ELF-1 (cell line): ENCODE data around the gene RABGAP1L.

Source experiments
- DNase-seq: peaks from one replicate; pipeline ENCODE4 v3.0.0-alpha.2; 2016; ENCODE audit warnings: low read depth, low spot score

RABGAP1L gene

DNA sequence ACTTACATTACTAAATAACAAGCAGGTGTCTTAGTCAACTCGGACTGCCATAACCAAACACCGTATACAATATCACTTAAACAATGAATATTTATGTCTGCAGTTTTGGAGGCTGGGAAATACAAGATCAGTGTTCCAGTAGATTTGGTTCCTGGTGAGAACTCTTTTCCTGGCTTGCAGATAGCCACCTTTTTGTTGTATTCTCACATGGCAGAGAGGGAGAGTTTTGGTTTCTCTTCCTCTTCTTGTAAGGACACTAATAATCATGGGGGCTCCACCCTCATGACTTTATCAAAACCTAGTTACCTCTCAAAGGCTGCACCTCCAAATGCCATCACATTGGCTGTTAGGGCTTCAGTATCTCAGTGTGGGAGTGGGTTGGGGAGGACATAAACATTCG is 757.5 kb downstream of the RABGAP1L start:
- no peak for DNase-seq

DNA sequence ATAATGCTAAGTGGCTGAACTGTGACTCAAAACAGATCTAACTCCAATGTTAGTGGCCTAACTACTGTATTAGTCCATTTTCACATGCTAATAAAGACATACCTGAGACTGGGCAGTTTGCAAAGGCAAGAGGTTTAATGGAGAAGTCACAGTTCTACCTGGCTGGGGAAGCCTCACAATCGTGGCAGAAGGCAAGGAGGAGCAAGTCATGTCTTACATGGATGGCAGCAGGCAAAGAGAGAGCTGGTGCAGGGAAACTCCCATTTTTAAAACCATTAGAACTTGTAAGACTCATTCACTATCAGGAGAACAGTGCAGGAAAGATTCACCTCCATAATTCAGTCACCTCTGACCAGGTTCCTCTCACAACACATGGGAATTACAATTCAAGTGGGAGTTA is 760.8 kb downstream of the RABGAP1L start:
- DNase-seq, result no peak

DNA sequence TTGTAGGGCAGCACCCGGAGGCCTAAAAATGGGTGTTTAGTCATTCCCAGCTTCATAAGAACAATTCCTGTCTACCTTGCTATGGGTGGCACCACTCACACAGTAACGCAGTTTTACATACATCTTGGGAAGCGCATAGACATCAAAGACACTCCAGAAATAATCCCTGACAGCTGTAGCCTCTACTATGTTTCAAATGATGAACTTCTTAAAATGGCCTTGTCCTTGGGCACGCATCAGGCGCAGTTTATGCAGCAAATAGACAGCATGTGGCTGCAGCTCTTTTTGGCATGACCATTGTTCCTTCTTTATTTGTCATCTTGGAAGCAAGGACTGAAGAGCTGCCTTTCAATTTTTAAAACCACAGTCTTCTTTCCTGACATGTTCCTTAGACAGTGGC is 762.8 kb downstream of the RABGAP1L start:
- no peak for DNase-seq

DNA sequence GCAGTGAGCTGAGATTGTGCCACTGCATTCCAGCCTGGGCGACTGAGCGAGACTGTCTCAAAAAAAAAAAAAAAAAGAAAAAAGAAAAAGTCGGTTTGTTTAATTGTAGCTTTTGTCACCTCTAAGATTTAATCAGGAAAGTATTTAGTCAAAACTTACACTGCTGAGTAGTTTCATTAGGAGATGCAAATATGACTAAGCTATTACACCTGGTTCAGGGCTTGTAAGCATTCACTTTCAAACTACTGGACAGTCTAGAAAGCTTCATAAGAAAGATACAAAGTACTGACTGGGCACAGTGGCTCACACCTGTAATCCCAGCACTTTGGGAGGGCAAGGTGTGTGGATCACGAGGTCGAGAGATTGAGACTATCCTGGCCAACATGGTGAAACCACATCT is 764.5 kb downstream of the RABGAP1L start:
- no peak for DNase-seq

DNA sequence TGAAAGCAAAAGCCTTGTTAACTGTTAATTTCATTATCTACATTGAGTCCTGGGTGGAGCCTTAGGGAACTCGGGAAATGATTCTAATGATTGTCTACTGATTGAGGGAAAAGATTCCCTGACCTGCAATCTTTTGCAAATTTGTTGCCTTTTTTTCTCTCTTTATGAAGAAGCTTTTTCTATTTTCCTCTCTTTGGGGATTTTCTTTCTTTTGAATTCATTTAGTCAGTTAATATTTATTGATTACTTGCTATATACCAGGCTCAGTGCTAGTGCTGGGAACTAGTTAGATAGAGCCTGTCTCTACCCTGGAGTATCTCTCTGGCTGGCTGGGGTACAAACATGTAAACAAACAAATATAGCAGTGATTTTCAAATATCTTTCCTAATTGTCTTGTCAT is 769.2 kb downstream of the RABGAP1L start:
- no peak for DNase-seq

DNA sequence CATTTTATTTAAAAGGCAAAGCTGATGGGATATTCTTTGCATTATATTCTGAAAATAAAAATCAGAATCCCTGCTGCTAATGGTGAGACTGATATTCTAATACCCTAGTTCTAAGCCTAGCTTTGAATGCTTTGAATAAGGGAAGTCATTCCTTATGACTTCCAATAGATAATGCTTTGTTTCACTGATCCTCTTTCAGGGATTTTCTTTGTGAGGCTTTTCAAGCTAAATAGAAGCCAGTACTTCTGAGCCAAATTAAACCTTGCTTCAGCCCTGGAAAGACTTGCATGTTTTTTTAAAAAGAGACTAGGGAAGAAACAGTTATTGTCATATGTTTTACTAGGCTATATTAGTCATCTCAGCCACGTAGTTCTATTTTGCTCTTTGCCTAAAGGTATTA is 771.9 kb downstream of the RABGAP1L start:
- DNase-seq, result no peak

DNA sequence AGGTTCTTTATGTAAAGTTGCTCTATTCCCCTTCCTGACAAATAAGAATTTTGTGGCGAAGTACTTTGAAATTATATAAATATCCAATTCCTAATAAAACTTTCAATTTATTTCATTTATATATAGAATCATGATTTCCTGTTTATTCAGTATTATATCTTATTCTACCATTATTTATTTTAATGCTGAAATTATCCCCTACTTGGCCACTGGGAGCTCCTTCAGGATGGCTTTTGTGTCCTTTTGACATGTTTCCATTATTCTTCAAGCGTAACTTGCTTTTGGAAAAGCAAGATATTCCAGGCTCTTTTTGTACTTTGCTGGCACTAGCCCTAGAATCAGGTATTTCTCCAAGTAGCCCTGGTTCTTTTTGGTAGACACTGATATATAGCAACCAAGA is 773.3 kb downstream of the RABGAP1L start:
- DNase-seq, result no peak

DNA sequence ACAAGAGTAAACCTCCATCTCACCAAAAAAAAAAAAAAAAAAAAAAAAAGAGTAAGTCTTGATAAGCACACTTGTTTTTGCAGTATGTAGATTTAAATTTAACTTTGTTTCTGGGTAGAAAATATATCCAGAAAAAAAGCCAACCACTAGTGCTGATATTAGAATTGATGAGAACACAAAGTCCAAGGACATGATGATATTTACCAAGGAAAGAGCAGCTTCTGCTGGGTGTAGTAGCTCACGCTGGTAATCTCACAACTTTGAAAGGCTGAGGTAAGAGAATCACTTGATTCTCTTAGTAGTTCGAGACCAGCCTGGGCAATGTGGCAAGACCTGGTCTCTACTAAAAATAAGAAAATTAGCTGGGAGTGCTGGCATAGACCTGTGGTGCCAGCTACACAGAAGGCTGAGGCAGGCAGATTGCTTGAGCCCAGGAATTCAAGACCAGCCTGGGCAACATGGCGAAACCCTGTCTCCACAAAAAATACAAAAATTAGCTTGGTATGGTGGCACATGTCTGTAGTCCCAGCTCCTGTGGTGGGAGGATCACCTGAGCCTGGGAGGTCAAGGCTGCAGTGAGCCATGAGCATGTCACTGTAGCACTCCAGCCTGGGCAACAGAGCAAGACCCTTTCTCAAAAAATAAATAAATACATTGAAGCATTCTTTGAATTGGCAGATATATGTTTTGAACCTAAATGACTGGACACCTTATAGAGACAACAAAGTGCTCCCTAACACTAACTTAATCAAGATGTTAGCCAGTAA is 776.8 kb downstream of the RABGAP1L start:
- DNase-seq, result no peak

DNA sequence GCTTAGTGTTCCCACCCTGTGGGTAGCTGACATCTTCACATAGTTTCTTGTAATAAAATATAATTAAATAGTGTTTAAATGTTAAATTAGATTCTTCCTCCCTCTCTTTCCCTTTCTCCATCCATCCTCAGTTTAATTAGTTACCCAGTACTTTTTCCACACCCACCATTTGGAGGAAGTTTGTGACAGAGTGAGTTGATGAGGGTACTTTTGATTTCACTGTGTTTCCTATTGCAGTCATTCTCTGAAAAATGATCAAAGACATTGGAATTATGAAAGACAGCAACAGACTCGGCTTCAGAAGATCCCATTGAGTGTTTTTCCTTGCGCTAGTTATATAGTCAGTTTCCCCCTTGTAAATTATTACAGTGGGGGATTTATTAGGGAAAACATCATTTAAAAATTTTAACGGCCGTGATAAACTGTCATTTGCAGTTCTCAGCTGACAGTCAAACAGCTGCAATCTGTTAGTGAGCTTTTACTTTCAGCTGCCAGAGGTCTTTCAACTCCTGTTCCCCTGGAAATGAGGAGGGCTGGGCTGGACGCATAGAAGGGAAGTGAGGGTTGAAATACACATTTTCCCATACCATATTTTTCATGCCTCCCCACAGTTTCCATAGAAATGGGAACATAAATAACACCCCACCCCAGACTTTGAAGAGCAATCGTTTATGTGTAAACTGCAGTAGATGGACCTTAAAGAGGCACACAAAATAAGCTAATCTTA is 779.1 kb downstream of the RABGAP1L start:
- DNase-seq, result no peak

DNA sequence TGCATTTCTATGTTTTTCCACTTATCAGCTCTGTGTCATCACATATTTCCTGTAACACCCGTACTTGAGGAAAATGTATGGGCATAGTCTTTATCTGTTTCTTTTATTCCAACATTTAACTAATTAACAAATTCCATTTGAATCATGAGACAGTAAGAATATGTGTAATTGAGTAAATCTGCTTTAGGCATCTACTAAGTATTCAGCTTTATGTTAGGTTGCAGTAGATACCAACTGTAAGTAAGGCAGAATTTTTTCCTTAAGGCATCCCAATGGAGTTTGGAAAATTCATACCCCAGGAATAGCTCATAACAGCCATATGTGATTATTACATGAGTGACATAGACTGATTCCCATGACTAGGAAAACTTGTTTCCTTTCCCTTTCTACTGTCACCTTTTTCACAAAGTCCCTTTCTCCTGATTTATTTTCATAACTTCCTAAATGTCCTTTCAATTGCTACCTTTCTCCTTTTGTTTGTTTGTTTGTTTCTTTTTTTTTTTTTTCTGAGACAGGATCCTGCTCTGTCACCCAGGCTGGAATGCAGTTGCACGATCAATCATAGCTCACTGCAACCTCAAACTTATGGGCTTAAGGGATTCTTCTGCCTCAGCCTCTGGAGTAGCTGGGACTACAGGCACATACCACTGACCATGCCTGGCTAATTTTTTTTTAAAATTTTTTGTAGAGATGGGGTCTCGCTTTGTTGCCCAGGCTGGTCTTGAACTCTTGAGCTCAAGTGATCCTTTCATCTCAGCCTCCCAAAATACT is 780.6 kb downstream of the RABGAP1L start:
- no peak for DNase-seq

DNA sequence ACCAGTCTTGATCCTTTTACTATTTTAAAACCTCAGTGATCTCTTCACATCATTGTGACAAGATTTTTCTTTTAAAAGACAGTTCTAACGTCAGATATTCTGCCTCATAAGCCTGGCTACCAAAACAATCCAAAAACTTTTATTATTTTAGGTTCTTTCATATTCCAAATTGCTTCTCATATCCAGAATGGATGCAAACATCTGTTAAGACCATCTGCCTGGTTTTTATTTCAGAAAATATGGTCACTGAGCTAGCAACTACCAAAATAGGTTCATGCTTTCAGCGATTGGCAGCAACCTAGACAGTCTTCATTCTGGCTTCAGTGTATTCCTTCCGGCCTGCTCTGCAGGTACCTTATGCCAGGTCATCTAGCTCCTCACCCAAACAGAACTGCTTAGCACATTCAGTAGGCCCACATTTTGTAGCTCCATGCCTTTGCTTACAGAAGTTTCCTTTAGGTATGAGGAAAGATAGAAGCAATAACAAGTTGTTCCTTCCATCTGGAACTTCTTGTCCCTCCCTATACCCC is 781.4 kb downstream of the RABGAP1L start:
- DNase-seq, result no peak

DNA sequence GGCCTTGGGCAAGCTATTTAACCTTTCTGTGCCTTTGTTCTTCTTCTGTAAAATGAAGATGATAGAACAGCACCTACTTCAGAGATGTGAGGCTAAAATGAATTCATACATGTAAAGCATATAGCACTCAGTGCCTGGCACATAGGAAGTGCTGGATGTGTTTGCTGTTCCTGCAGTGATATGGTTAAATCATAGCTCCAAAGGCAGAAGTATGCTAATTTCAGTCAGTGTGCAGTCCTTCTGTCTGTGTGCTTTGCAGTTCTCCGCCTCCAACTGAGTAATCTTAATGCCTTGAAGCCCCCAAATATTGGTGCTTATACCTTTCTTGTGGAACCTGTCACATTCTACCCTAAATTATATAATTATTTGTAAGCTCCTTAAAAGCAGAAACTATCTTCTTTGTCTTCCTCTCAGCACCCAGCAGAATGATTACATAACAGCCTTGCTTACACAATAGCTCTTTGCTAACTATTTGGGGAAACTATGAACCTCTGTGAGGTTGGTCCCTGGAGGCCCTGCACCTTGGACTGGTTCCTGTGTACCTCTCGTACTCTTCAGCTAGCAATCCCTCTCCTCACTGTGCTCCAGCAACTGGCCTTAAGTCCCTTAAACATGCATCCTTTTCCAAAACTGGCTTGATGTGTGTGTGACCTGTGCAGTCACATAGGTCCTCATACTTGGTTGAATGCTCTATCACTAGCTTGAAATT is 783.4 kb downstream of the RABGAP1L start:
- DNase-seq, result no peak

DNA sequence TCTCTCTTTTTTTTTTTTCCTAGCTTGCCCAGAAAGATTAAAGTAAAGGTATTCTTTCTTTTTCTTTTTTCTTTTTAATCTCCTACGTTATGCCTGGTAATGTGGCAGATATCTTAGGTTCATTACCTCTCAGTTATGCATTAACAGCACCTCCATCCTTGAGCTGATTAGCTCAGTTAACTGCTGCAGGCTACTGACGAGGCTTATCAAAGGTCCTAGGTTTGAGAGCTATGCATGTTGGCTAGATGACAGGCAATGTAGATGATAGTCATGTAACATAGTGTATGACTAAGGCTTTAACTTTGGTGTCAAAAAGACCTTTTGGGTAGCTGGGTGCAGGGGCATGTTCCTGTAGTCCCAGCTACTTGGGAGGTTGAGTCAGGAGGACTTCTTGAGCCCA is 786.7 kb downstream of the RABGAP1L start:
- DNase-seq, result no peak

DNA sequence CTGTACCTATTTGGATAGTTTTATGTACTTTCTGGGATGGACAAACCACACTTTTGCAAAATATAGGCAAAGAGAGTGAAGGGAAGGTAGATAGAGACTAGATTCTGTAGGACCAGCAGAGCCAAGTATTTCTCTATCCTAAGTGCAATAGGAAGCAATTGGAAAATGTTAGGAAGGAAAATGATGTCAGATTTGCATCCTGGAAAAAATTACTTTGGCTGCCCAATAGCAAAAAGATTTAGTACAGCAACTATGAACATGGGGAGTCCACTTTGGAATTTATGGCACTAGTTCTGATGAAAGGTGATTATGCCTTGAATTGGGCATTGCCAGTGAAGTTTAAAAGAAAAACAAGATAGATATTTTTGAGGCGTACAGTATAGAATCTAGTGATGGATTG is 789.7 kb downstream of the RABGAP1L start:
- DNase-seq, result no peak

DNA sequence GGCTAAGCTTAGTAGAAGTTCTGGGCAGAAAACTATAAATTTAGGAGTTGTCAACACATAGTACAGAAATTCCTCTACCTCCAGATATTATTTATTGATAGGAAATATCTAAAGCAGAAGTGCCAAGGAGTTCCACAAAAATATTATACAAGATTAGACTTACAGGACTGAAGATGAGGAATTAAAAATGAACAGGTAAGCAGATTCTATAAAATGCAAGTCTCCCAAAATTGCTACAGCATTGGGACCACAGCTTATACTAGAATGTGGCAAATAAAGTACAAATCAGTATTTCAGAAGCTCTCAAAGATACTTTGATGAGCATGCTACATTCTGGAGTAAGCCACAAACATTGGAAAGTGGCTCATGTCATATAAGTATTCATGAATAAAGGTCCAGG is 790.3 kb downstream of the RABGAP1L start:
- DNase-seq, result no peak

DNA sequence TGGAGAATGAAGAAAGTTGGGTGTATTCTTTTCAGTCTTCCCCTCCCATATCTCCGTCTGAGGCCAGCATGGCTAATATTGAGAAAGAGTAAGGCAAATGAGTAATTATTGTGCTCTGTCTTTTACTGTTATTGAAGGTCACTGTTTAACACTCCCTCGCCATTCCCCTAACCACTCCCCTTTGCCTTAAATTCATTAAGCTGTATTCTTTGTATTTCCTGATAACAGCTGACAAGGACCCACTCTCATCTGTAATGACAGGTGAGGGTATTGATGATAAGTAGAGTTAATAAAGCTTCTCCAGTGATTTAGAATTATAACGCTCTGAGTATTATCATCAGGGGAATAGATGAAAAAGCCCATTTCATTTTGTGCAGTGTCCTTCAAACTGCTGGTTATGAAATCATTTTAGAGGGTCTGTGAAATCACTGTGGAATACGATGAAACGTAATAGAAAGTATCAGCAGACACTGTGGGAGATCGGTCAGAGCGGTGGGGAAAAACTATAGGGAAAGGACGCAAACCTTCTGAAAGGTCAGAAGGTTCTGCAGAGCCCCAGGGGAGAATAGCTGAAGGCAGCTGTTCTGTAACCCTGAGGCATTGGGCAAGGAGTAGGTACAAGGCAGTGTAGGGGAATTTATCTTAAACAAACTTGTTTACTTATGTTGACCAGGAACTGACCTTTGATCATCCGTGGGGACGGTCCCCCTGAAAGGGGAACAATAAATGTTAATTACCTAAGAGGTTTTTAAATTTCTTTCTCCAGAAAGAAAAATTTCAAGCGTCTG is 794.2 kb downstream of the RABGAP1L start:
- DNase-seq, result peak; percentile 30

DNA sequence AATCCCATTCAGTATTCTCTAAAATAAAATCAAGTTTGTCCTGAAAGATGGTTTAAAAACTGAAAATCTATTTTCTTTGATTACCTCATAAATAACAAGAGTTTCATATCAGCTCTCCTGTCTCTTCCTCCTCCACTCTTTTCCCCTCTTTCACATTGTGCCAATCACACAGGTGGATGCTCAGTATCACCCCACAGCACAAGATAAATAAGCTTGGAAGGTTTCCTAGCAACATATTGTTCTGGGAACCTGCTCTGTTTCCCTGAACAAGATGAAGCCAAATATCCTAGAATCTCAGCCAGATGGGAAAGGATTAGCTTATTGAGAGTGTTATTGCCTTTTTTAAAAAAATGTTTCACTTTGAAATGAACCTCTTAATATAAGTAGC is 794.7 kb downstream of the RABGAP1L start:
- DNase-seq, result no peak

DNA sequence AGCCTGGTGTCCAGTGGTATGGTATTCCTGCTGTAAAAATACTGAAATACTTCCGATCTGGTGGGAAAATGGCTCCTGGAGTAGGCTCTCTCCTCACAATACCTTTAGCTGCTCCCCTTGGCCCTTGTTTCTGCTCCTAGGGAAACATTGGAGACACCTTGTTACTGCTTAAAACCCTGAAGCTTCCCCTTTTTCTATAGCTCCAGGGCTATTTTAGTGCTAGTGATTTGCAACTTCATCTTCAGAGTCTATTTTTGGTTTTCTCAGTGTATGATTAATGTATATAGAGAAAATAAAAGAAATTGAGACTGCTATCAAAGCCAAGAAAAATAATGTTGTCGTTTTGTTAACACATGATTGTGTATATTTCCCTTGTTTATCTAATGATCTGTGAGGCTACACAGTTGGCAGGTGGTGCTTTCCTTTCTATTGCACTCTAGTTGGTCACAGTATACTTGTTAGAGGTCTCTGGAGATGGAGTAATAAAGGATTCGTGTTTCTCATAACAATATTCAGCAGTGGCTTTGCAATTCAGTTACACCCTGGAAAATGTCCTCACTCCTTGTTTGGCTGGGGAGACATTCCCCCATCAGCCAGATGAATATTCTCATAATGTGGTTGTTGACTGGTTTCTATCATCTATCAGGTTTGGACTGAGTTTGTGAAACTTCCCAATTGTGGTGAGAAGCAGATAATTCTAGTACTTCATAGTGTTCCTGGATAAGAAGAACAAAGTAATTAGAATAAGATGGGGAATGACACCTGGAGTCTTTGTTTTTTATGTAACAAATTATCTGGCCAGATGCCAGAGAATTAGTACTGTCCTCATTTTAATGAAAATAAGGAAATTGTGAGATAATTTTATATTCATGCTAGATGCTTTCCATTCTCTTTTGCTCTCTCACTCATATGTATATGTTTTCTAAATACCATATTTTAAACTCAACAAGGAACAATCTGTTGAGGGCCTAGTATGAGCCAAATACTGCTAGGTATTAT is 795.6 kb downstream of the RABGAP1L start:
- DNase-seq, result no peak

DNA sequence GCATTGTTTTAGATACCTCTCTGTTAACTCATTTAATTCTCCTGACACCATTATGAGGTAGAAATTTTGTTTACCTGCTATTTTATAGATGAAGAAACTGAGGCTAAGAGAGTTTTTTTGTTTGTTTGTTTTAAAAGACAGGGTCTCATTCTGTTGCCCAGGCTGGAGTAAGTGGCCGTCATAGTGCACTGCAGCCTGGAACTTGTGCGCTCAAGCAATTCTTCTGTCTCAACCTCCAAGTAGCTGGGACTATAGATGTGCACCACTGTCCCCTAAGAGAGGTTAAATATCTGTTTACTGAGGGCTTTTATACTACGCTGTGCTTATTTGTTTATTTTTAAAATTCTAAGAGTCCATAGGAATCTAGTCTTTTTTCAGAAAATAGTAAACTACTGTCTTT is 796.8 kb downstream of the RABGAP1L start:
- DNase-seq, result no peak

DNA sequence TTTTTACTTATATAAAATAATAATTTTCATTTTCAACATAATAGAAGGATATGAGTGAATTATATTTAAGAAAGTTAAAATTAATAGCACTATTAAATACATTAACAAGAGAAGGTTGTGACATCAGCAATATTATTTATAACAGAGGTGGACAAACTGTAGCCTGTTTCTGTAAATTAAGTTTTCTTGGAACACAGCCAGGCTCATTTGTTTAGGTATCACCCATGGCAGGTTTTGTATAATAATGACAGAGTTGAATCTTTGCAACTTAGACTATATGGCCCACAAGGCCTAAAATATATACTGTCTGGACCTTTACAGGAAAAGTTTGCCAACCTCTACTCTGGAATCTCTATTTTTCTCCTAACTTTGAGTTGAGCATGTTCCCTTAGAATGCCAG is 797.7 kb downstream of the RABGAP1L start:
- no peak for DNase-seq
